PFSK-1 (cell line): Measurements from ENCODE around the gene OR1F1.

ENCODE experiments used
- FOXP2 ChIP-seq: optimal IDR thresholded peaks from 2 replicates; pipeline ENCODE3; 2011; ENCODE audit warnings: borderline replicate concordance, control low read depth, inconsistent platforms; ENCODE audit not compliant: insufficient read depth; ENCODE audit errors: extremely low read length, extremely low read depth
- POLR2AphosphoS5 ChIP-seq: IDR thresholded peaks from 2 replicates; pipeline ENCODE4 v1.6.1; 2012; ENCODE audit warnings: low read depth, mild to moderate bottlenecking, control low read depth, low read length, moderate library complexity
- SIN3A ChIP-seq: IDR thresholded peaks from 2 replicates; pipeline ENCODE4 v1.6.1; 2012; ENCODE audit warnings: mild to moderate bottlenecking, low read length, moderate library complexity, borderline replicate concordance; ENCODE audit not compliant: insufficient read depth
- TAF1 ChIP-seq: IDR thresholded peaks from 2 replicates; pipeline ENCODE4 v1.6.1; 2012; ENCODE audit warnings: low read length, control low read depth, borderline replicate concordance; ENCODE audit not compliant: insufficient read depth
- TF ChIP-seq, protein P1 (sequence below), 2 experiments: IDR thresholded peaks; 2 replicates each; pipeline versions ENCODE4 v1.6.1 to v1.8.0; 2011 to 2012; ENCODE audit warnings: low read depth in 2 of 2, low read length in 2 of 2, control low read depth in 1 of 2, inconsistent platforms in 1 of 2, mild to moderate bottlenecking in 1 of 2, moderate library complexity in 1 of 2; ENCODE audit not compliant: insufficient read depth in 1 of 2

OR1F1 gene

DNA sequence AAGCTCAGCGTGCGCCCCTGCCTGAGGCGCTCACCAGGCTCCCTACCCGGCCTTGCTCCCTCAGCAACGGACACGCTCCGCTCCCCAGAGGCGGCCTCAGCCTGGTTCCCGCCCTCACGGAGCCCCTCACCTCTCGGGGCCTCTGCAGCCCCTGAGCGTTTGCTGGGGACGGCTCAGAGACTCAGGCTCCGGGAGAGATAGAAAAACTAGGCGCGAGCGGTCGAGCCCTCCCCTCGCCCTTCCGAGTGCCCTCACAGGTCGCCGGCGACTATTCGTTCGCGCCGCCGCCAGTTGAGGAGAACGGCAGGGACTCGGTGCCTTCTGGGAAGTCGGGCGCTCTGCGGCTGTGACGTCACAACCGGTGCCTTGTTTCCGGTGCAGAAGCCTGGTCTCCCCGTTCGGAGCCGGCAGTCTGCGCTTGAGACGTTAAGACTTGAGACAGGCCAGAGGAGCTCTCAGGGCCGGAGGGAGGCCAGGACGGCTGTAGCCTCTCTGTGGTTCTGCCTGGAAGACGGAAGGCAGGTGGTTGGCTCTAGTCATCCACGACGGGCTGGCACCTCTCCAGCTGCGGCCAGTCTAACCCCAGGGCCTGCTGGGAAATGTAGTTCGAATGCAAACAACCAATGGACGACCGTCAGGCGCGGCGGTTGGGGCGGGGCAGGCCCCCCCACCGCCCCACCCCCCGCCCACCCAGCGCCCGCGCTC lies 47.0 kb downstream of the OR1F1 start, which contains the start of gene ZNF200:
ZNF200 (minus strand) TSS at position 302 of the 705 bp plus-strand sequence. CDS start 1,403 bp downstream, outside the sequence.
- TF ChIP-seq FOXP2 (no peak), POLR2AphosphoS5 (peak; percentile 74), SIN3A (no peak)

DNA sequence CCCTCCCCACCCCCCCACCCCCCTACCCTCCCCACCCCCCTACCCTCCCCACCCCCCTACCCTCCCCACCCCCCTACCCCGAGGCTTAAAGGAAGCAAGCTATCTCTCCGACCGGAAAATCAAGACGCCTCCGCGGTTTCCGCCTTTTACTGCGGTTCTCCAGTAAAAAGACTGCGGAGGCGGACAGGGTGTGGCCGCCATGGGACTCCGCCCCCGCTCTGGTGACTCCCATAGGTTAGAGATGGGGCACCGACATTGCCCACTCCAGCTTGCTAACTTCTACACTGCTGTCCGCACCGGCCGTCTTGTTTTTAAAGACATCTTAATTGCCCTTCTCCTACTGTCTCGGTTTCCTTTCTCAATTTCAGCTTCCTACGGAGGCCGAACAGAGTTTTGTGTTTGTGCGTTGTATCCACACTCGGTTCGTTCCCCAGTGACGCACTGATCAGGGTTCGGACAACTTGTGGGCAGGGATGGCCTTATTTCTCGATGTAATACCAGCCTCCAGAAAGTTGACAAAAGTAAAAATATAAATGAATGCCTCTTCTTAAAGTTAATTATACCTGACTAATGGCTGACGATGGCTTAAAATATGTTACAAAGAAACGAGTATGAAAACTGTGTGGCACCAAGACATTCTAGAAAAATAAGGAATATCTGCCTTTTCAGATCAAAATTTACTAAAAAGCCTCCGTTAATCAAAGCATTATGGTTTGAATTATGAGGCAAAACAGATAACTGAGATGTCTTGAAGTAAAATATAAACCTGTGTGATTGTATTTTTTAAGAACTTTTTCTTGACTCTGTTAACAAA lies 48.1 kb downstream of the OR1F1 start:
- TF ChIP-seq FOXP2 (no peak), SIN3A (no peak)

DNA sequence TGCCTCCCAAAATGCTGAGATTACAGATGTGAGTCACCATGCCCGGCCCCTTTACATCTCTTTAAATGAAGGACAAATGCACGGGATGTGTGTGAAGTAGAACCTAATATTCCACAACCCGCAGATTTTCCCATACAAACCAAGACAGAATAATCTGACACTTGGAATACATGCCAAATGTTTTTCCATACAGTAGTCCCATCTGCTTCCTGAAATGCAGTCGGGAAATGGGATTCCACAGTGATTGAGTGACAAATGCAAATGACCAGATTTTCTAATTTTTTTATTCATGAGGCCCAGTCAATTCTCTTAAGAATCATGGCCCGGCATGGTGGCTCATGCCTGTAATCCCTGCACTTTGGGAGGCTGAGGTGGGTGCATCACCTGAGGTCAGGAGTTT lies 53.8 kb downstream of the OR1F1 start:
- TF ChIP-seq, protein P1, sequence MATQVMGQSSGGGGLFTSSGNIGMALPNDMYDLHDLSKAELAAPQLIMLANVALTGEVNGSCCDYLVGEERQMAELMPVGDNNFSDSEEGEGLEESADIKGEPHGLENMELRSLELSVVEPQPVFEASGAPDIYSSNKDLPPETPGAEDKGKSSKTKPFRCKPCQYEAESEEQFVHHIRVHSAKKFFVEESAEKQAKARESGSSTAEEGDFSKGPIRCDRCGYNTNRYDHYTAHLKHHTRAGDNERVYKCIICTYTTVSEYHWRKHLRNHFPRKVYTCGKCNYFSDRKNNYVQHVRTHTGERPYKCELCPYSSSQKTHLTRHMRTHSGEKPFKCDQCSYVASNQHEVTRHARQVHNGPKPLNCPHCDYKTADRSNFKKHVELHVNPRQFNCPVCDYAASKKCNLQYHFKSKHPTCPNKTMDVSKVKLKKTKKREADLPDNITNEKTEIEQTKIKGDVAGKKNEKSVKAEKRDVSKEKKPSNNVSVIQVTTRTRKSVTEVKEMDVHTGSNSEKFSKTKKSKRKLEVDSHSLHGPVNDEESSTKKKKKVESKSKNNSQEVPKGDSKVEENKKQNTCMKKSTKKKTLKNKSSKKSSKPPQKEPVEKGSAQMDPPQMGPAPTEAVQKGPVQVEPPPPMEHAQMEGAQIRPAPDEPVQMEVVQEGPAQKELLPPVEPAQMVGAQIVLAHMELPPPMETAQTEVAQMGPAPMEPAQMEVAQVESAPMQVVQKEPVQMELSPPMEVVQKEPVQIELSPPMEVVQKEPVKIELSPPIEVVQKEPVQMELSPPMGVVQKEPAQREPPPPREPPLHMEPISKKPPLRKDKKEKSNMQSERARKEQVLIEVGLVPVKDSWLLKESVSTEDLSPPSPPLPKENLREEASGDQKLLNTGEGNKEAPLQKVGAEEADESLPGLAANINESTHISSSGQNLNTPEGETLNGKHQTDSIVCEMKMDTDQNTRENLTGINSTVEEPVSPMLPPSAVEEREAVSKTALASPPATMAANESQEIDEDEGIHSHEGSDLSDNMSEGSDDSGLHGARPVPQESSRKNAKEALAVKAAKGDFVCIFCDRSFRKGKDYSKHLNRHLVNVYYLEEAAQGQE (IDR thresholded peaks at IDR 0.05; ENCODE audit: insufficient read depth in 1 of 2, low read depth in 2 of 2, low read length in 2 of 2) = no peak
- TF ChIP-seq SIN3A = no peak
- no peak for TF ChIP-seq POLR2AphosphoS5
- no peak for TF ChIP-seq TAF1
- TF ChIP-seq FOXP2 = no peak

DNA sequence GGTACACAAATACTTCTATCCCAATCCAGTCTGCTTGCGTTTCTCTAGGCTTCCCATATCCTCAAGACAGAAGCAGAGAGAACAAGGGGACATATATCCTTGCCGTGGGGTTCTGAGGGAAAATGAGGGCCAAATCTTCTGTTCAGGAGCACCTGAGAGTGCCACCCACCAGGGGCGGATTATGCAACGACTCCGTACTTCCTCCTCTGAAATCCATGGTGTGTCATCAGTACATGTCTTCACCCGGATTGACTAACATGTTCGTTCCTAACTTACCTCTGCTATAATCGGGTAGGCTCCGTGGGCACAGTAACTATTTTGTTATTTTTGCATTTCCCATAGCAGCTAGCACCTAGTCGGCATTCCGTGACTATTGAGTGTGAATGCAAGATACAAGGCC lies 54.7 kb downstream of the OR1F1 start:
- TF ChIP-seq POLR2AphosphoS5 (no peak), SIN3A (no peak), TAF1 (no peak), FOXP2 (no peak)
- TF ChIP-seq, protein P1 (IDR thresholded peaks at IDR 0.05; ENCODE audit: insufficient read depth in 1 of 2, low read depth in 2 of 2, low read length in 2 of 2) = no peak

DNA sequence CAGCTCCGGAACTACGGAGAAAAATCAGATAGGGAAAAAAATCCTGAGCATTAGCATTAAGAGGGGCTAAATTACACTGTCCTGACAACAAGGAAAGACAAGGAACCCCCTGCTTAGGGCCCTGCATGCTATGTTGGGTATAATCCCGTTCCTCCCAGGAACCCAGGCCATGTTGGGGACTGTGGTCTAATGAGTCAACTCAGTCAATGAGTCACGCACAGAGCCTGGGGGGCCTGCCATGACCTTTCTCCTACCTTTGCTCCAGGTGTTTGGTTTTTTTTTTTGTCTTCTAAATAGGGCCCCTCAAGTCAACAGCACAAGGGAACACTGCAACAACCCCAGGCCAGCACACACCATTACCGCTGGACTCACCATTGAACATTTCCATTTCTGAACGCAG lies 55.9 kb downstream of the OR1F1 start:
- TF ChIP-seq TAF1 = no peak
- no peak for TF ChIP-seq POLR2AphosphoS5
- TF ChIP-seq SIN3A = no peak
- TF ChIP-seq, protein P1 (IDR thresholded peaks at IDR 0.05; ENCODE audit: insufficient read depth in 1 of 2, low read depth in 2 of 2, low read length in 2 of 2) = no peak
- no peak for TF ChIP-seq FOXP2

DNA sequence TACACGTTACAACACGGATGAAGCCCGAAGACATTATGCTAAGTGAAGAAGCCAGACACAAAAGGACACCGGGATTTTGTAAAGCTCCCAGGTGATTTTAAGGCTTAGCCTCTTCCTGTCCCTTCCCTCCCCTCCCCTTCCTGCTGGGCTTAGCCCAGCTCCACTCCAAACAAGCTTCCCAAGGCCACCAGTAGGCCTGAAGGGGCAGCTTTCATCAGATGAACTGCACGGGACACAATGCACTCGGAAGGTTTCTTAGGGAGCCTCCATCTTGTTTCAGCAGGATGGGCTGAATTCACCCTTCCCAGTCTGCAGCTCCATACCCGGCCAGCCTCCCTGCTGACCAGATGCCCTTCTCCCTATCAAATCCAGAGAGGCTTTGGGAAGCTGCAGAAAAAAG lies 58.0 kb downstream of the OR1F1 start:
- TF ChIP-seq POLR2AphosphoS5 (no peak), TAF1 (no peak), FOXP2 (no peak), SIN3A (no peak)
- TF ChIP-seq, protein P1 (IDR thresholded peaks at IDR 0.05; ENCODE audit: insufficient read depth in 1 of 2, low read depth in 2 of 2, low read length in 2 of 2) = no peak
